Liver (tissue), 3 donors: Measurements from ENCODE around the gene DOK6.

Experiments
- ATF3 ChIP-seq: IDR thresholded peaks from 2 replicates; pipeline ENCODE4 v1.6.1; 2016; ENCODE audit warnings: antibody characterized with exemption
- CTCF ChIP-seq: fragments of 150-350 bp; IDR thresholded peaks from 2 replicates; pipeline ENCODE4 v1.5.1; 2017; ENCODE audit warnings: improper control_type of control experiment, low read depth, low read length; ENCODE audit not compliant: missing input control
- EGR1 ChIP-seq, 2 donors: IDR thresholded peaks; 2 replicates each; pipeline ENCODE4 v1.6.1; 2016 to 2018; ENCODE audit warnings: antibody characterized with exemption in 2 of 2, low read depth in 2 of 2
- FOXA1 ChIP-seq: IDR thresholded peaks from 2 replicates; pipeline ENCODE4 v1.6.1; 2016; ENCODE audit warnings: antibody characterized with exemption
- GABPA ChIP-seq, 2 donors: IDR thresholded peaks in 1 of 2; conservative IDR thresholded peaks in 1 of 2; 2 replicates each; pipeline ENCODE4 v1.6.1; 2016; ENCODE audit warnings: antibody characterized with exemption in 2 of 2, mild to moderate bottlenecking in 1 of 2, moderate library complexity in 1 of 2
- HNF4A ChIP-seq, 2 donors: conservative IDR thresholded peaks; 2 replicates each; pipeline ENCODE4 v1.6.1; 2016; ENCODE audit warnings: antibody characterized with exemption in 2 of 2, mild to moderate bottlenecking in 2 of 2
- NR2F2 ChIP-seq: IDR thresholded peaks from 2 replicates; pipeline ENCODE4 v1.6.1; 2016; ENCODE audit warnings: antibody characterized with exemption
- RAD21 ChIP-seq, 2 donors: IDR thresholded peaks; 2 replicates each; pipeline ENCODE4 v1.6.1; 2016; ENCODE audit warnings: antibody characterized with exemption in 2 of 2, mild to moderate bottlenecking in 2 of 2
- SP1 ChIP-seq: IDR thresholded peaks from 2 replicates; pipeline ENCODE4 v1.6.1; 2018; ENCODE audit warnings: antibody characterized with exemption, mild to moderate bottlenecking
- TAF1 ChIP-seq: conservative IDR thresholded peaks from 2 replicates; pipeline ENCODE4 v1.6.1; 2016; ENCODE audit warnings: antibody characterized with exemption, mild to moderate bottlenecking
- YY1 ChIP-seq: IDR thresholded peaks from 2 replicates; pipeline ENCODE4 v1.6.1; 2016; ENCODE audit warnings: antibody characterized with exemption, mild to moderate bottlenecking
- ZBTB33 ChIP-seq: IDR thresholded peaks from 2 replicates; pipeline ENCODE4 v1.6.1; 2016; ENCODE audit warnings: antibody characterized with exemption
- TF ChIP-seq, protein P1 (sequence below): IDR thresholded peaks from 2 replicates; pipeline ENCODE4 v1.6.1; 2016; ENCODE audit warnings: antibody characterized with exemption, mild to moderate bottlenecking
- TF ChIP-seq, protein P2 (sequence below): IDR thresholded peaks from 2 replicates; pipeline ENCODE4 v1.6.1; 2016; ENCODE audit warnings: antibody characterized with exemption
- donor health status: healthy.
- donor health status: healthy.

DNA sequence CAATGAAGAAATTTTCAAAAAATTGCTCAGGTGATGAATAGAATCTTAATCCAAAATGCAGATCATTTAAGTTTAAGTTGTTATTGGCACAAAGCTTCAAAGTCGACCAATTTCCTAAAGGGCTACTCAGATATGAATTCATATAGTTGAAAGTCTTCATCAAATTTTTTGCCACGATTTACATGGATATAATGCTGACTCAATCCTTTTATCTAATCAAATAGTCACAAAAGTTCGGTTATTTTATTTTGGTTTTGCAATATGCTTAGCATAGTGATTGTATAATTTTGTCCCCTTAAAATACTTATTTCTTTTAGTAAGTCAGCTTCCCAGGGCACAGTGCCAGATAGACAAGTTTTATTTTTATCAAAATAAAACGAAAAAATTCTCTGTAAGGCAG lies 319.7 kb downstream of the DOK6 start:
- TF ChIP-seq CTCF = no peak
- no peak for TF ChIP-seq FOXA1
- TF ChIP-seq ATF3 = no peak
- no peak for TF ChIP-seq ZBTB33
- TF ChIP-seq SP1 = no peak
- TF ChIP-seq TAF1 = no peak
- TF ChIP-seq, protein P1, sequence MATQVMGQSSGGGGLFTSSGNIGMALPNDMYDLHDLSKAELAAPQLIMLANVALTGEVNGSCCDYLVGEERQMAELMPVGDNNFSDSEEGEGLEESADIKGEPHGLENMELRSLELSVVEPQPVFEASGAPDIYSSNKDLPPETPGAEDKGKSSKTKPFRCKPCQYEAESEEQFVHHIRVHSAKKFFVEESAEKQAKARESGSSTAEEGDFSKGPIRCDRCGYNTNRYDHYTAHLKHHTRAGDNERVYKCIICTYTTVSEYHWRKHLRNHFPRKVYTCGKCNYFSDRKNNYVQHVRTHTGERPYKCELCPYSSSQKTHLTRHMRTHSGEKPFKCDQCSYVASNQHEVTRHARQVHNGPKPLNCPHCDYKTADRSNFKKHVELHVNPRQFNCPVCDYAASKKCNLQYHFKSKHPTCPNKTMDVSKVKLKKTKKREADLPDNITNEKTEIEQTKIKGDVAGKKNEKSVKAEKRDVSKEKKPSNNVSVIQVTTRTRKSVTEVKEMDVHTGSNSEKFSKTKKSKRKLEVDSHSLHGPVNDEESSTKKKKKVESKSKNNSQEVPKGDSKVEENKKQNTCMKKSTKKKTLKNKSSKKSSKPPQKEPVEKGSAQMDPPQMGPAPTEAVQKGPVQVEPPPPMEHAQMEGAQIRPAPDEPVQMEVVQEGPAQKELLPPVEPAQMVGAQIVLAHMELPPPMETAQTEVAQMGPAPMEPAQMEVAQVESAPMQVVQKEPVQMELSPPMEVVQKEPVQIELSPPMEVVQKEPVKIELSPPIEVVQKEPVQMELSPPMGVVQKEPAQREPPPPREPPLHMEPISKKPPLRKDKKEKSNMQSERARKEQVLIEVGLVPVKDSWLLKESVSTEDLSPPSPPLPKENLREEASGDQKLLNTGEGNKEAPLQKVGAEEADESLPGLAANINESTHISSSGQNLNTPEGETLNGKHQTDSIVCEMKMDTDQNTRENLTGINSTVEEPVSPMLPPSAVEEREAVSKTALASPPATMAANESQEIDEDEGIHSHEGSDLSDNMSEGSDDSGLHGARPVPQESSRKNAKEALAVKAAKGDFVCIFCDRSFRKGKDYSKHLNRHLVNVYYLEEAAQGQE = no peak
- TF ChIP-seq RAD21 (IDR thresholded peaks at IDR 0.05) = no peak
- TF ChIP-seq GABPA (IDR thresholded peaks at IDR 0.05 in 1 of 2, conservative IDR thresholded peaks at IDR 0.05 in 1 of 2) = no peak
- TF ChIP-seq, protein P2, sequence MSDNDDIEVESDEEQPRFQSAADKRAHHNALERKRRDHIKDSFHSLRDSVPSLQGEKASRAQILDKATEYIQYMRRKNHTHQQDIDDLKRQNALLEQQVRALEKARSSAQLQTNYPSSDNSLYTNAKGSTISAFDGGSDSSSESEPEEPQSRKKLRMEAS = no peak
- no peak for TF ChIP-seq EGR1 (IDR thresholded peaks at IDR 0.05; ENCODE audit: low read depth in 2 of 2)
- TF ChIP-seq NR2F2 = no peak
- TF ChIP-seq HNF4A (conservative IDR thresholded peaks at IDR 0.05) = no peak
- TF ChIP-seq YY1 = no peak
